Psoas muscle (tissue), 8 donors: ENCODE measurements around the gene TXNRD1. TPM values are rescaled to one million over a fixed set of nuclear protein-coding genes. Genes with fewer than 3 reads are reported as not detected.
"Not testable (repeated sequence)": the region's sequence is repeated elsewhere in the genome, so short reads cannot be mapped to it uniquely, and the experiment has no call there.

ENCODE experiments used
- ATAC-seq, 4 donors: fragments of 200-7000 bp; cut with Tn5 transposase; one replicate each; pipeline ENCODE4 v1.9.1; 2020; ENCODE audit warnings: moderate library complexity in 3 of 4, mild to moderate bottlenecking in 2 of 4
- DNase-seq, 2 donors: peaks; one replicate each; pipeline ENCODE4 v3.0.0-alpha.2; 2020
- H3K27ac ChIP-seq: fragments of 200-600 bp; one replicate; pipeline ENCODE4 v1.8.0; 2022
- H3K27me3 ChIP-seq, 3 donors: fragments of 200-600 bp in 1 of 3; one replicate each; pipeline versions ENCODE4 v1.6.1 to v1.8.0; 2013 to 2022; ENCODE audit warnings: low read length in 2 of 3, mild to moderate bottlenecking in 2 of 3, moderate library complexity in 1 of 3; ENCODE audit not compliant: insufficient read depth in 3 of 3
- H3K36me3 ChIP-seq, 2 donors: fragments of 200-600 bp in 1 of 2; one replicate each; pipeline versions ENCODE4 v1.6.1 to v1.8.0; 2013 to 2022; ENCODE audit warnings: low read depth in 1 of 2, mild to moderate bottlenecking in 1 of 2, moderate library complexity in 1 of 2; ENCODE audit not compliant: insufficient read depth in 1 of 2
- H3K4me1 ChIP-seq: fragments of 200-600 bp; one replicate; pipeline ENCODE4 v1.8.0; 2022
- H3K4me3 ChIP-seq: fragments of 200-600 bp; one replicate; pipeline ENCODE4 v1.8.0; 2022; ENCODE audit warnings: mild to moderate bottlenecking
- H3K9me3 ChIP-seq: fragments of 200-600 bp; one replicate; pipeline ENCODE4 v1.8.0; 2022
- whole genome bisulfite sequencing, 3 donors: extraction: QIAGEN DNeasy Blood & Tissue Kit; methylation state at CpG; one replicate each; pipeline versions ENCODE4 v1.1.6 to v1.1.7; 2013; 5-methylcytosine and 5-hydroxymethylcytosine counted together
- intact Hi-C, 2 donors: fragments of 100-400 bp; cut with DNase I; formaldehyde crosslinking; loops; one replicate each; pipeline versions ENCODE4 v1.11.0 to v1.14.2; 2022
- polyA plus RNA-seq, 3 donors: library from polyadenylated mRNA; stranded (reverse); fragments of 200-250 nt; gene quantifications; one replicate each; pipeline ENCODE4 v1.2.3, GENCODE V29; 2013
- total RNA-seq, 4 donors: library from RNA; stranded (reverse); fragmentation: NEBNext Ultra II Directional in 2 of 4; extraction: Animal tissue kit (Norgen Biotek cat#: 25700) in 2 of 4; gene quantifications; one replicate each; pipeline versions ENCODE4 v1.2.1 to v1.2.4, GENCODE V29; 2021 to 2023
- TF ChIP-seq, protein P1 (sequence below): fragments of 200-600 bp; IDR thresholded peaks from one replicate; pipeline ENCODE4 v1.8.0; 2022; ENCODE audit warnings: antibody characterized with exemption
- donor health status: healthy with polysubstance abuse.
- donor health status: DM: no; HTN: no; CAD: no; lungs with moderate emphysema.
- donor health status: Bipolar disorder and iron deficiency.
- donor health status: healthy.
- donor health status: DM: yes; HTN: yes; CAD: no.
- donor health status: DM: no; HTN: no; CAD: no.
- donor health status: DM: no; HTN: no; CAD: no.
- donor health status: DM: yes; HTN: yes; CAD: no.

The TXNRD1 gene
- total and polyA plus RNA-seq, 7 donors = 46.0 to 249 (median 110) TPM

DNA sequence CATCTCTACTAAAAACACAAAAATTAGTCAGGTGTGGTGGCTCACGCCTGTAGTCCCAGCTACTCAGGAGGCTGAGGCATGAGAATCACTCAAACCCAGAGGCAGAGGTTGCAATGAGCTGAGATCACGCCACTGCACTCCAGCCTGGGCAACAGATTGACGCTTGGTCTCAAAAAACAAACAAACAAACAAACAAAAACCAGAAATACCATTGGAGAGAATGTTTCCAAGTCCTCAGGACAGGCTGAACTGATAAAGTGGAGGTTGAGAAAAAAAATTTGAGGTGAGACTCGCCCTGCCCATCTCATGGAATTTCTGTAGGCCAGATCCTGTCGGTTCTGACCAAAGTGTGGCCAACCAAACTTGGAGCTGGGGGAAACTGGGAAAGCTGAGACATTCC, 47.0 kb upstream of the TXNRD1 start:
- 84 to 91% (median 84%) methylated on average over 5 of the region's 5 CpGs for WGBS, 3 donors
- Histone ChIP-seq H3K4me1 (no peaks in the 10 kb centered on the region), H3K36me3 (no peaks in the 10 kb centered on the region), H3K27ac (no peak overlapping the region), H3K9me3 (no peaks in the 10 kb centered on the region), H3K27me3 (peaks cover 0 to 2% (median 0%) of the 10 kb centered on the region in 3 donors), H3K4me3 (no peak overlapping the region)
- ATAC-seq (no peak), DNase-seq (no peak)
- intact Hi-C loops = no loop called here
- TF ChIP-seq, protein P1, sequence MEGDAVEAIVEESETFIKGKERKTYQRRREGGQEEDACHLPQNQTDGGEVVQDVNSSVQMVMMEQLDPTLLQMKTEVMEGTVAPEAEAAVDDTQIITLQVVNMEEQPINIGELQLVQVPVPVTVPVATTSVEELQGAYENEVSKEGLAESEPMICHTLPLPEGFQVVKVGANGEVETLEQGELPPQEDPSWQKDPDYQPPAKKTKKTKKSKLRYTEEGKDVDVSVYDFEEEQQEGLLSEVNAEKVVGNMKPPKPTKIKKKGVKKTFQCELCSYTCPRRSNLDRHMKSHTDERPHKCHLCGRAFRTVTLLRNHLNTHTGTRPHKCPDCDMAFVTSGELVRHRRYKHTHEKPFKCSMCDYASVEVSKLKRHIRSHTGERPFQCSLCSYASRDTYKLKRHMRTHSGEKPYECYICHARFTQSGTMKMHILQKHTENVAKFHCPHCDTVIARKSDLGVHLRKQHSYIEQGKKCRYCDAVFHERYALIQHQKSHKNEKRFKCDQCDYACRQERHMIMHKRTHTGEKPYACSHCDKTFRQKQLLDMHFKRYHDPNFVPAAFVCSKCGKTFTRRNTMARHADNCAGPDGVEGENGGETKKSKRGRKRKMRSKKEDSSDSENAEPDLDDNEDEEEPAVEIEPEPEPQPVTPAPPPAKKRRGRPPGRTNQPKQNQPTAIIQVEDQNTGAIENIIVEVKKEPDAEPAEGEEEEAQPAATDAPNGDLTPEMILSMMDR = no peak

GRCh38 chr12:104171785-104172569, 43.6 kb upstream of the TXNRD1 start:
- Histone ChIP-seq H3K9me3 (no peaks in the 10 kb centered on the region), H3K4me3 (no peak overlapping the region), H3K4me1 (no peaks in the 10 kb centered on the region), H3K27me3 (peaks cover 0 to 2% (median 0%) of the 10 kb centered on the region in 3 donors), H3K27ac (no peak overlapping the region), H3K36me3 (no peaks in the 10 kb centered on the region)
- 84 to 90% (median 86%) methylated on average over 28 of the region's 28 CpGs for WGBS, 3 donors
- intact Hi-C loops = no loop called here
- ATAC-seq (no peak), DNase-seq (no peak)
- TF ChIP-seq, protein P1 = no peak

DNA sequence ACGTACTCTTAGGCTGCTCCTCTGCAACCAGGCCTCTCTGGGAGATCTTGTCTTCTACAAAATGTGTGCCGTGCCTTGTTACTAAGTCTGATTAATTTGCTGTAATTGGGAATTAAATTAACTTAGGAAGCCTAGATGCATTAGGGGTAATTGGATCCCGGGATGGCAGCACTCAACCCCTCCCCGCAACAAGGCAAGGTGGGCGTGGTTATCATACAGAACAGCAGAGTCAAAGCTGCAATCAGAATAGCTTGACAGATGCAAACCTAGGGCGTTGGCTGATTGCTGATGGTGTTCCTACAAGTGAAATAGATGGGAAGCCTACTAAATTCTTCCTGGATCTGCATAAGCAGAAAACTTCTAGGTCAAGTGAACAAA, 43.0 kb upstream of the TXNRD1 start:
- Histone ChIP-seq H3K27me3 (peaks cover 0 to 2% (median 0%) of the 10 kb centered on the region in 3 donors), H3K4me3 (no peak overlapping the region), H3K36me3 (no peaks in the 10 kb centered on the region), H3K9me3 (no peaks in the 10 kb centered on the region), H3K4me1 (no peaks in the 10 kb centered on the region), H3K27ac (no peak overlapping the region)
- ATAC-seq (no peak), DNase-seq (no peak)
- WGBS, 3 donors = 88 to 95% (median 90%) methylated on average over 6 of the region's 6 CpGs
- intact Hi-C loops = no loop called here
- TF ChIP-seq, protein P1 = no peak

DNA sequence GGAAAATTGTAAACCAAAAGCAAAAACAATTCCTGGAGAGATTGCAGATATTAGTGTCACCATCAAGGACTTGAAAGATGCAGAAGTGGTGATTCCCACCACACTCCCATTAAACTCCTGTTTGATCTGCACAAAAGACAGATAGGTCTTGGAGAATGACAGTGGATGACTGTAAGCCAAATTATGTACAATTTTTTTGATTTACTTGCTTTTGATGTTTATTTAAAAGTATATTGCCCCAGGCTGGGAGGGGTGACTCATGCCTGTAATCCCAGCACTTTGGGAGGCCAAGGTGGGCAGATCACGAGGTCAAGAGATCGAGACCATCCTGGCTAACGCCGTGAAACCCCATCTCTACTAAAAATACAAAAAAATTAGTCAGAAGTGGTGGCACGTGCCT, 41.8 kb upstream of the TXNRD1 start:
- H3K9me3 ChIP-seq, H3K4me1 ChIP-seq, DNase-seq, H3K36me3 ChIP-seq, H3K4me3 ChIP-seq, ATAC-seq, H3K27ac ChIP-seq, intact Hi-C loops, H3K27me3 ChIP-seq: not testable (repeated sequence)
- 82 to 98% (median 92%) methylated on average over 5 of the region's 5 CpGs for WGBS, 3 donors

DNA sequence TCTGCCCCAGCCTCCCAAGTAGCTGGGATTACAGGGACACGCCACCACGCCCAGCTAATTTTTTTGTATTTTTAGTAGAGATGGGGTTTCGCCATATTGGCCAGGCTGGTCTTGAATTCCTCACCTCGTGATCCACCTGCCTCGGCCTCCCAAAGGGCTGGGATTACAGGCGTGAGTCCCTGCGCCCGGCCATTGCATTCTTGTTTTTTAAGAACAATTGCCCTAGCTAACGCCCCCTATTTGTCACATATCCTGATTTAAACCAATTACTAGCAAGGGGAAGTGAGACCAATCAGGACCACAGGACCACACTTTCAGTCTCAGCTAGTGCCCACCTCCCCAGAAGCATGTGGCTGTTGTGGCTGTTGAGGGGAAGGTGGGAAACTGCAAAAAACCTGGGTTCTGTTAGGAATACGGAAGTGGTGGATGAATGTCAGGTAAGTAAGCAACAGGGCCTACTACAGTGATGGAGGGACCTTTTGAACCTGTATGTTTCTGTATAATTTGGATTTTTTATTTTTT, 39.8 kb upstream of the TXNRD1 start:
- TF ChIP-seq, protein P1 = no peak
- Histone ChIP-seq H3K27me3 (no peaks in the 10 kb centered on the region), H3K27ac (no peak overlapping the region), H3K4me3 (no peak overlapping the region), H3K36me3 (no peaks in the 10 kb centered on the region), H3K4me1 (peaks cover 7% of the 10 kb centered on the region), H3K9me3 (no peaks in the 10 kb centered on the region)
- whole genome bisulfite sequencing, 3 donors = 81 to 89% (median 85%) methylated on average over 10 of the region's 10 CpGs
- intact Hi-C loops = no loop called here
- ATAC-seq (no peak), DNase-seq (no peak)
